HG03457 (cell line): ENCODE measurements around the gene PRKN.

Experiments
- ATAC-seq: cut with Tn5 transposase; IDR thresholded peaks from one replicate; pipeline ENCODE4 v1.9.1; 2021; ENCODE audit warnings: moderate number of reproducible peaks; ENCODE audit not compliant: unreplicated experiment

The PRKN gene

DNA sequence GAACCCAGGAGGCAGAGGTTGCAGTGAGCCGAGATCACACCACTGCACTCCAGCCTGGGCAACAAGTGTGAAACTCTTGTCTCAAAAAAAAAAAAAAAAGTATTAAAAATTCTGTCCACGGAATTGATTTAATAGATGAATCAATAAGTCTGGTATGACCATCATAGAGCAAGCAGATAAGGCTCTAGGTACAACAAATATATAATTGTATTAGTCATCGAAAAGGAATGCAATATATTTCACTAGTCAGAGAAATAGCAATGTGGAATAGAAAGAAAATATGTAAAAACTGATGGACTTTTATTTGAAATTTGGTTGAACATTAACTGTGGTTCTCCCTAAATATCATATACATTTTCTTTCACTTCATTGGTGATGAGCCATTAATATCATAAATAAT is 976.9 kb downstream of the PRKN start:
- no peak for ATAC-seq

DNA sequence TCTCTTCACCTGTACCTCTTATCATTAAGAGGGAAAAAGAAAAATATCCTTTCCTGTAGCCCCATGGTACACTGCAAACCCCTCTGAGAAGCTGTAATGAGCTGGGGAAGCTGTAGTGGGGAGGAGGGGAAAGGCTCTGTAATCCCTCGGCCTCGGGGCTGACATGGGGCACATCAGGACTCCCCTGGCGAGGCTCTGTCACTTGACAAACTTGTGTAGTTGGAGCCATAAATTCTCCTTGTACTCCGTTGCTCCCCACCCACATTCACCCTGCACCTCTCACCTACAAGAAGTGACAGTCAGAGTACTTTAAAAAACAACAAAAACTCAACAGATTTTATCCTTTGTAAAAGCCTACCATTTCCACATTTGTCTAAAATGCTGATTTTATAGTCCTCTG is 978.0 kb downstream of the PRKN start:
- ATAC-seq, result no peak

DNA sequence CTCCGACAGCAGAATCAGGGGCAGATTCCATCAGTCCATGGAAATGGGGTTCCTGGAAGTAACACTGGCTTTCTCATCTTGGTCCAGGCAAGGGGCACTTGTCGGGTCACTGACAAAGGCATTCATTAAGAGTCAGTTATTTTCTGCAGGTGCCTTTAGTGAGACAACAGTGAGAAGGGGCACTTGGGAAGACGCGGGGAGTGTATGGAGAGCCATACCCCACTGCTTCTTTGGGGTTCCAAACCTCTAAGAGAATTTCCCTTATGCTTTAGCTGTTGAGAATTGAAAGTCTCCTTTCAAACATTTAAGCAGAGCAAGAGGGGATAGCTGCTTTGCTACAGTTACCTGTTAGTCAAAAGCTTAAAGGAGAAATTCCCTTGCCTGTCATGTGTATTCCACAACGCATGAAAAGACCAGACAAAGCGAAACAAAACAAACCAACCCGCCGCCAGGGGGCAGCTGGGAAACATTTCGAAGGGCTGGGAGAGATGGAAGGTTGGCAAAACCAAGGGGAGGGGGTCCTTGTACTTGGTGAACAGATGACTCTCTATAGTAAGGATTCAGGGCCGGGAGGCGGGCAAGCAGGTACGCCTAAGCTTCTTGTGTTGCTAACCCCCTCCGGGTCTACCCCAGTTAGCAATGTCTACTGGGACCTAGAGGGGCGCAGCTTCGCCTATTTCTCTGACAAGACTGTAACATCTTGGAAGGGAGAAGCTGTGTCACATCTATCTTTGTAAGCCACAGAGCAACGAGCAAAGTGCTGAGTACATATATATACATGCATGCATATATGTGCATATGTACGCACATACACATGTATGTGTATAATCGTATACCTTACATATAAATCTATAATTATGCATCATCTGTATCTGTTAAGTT is 978.8 kb downstream of the PRKN start:
- ATAC-seq, result no peak

DNA sequence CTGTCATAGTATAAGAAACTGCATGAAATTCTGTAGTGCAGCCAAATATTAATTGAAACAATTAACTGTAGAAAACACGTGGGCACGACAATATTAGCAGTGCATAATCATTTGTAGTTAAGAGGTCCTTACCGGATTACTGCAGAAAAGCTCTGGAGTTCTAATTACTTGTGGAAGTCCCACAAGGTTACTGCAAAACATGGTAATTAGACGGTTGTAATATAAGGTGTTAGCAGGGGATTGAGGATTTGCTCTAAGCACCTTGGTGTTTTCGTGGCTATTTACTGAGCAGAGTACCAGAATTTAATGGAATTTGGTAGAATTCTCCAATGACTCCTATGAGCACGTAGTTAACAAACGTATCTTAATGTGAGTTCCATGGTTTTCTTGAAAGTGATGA is 980.1 kb downstream of the PRKN start:
- no peak for ATAC-seq

DNA sequence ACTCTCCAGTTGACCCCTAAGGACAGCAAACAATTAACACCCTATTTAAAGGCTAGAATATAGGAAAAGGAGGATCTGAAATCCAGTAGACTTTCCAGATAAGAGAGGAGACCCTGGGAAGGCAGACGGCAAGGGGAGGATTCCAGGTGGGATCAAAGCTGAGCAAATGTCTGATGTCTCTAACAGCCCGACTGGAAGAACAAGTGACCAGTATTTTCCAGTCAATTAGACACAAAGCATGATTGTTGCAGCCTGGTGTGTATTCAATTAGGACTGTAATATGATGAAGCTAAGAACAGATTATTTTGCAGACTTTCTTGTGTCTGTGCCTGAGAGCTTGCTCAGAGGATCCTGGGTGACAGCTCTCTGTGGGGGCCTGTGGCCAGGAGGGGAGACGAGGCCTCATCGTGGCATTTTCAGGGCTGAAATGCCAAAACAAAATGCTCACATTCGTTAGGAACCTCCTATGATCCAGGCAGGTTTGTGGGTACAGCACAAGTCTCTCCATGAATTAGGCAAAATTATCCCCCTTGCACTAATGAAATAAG is 981.9 kb downstream of the PRKN start:
- ATAC-seq, result no peak

DNA sequence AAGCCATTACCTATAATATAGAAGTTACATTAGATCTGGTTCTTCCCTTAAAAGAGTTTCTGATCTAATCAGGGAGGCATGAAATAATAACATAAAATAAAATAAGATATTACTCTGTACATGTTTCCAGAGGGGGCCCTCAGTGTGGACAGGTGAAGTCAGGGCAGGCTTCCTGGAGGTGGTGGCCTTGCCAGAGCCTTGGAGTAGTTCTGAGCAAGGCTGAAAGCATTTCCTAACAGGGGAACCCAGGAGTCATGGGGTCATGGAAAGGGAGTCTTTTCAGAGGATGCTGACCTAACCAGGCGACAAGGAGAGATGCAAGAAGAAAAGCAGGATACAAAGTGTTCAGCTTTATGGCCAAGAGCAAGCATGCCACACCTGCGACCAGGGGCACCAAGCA is 982.4 kb downstream of the PRKN start:
- ATAC-seq, result no peak

DNA sequence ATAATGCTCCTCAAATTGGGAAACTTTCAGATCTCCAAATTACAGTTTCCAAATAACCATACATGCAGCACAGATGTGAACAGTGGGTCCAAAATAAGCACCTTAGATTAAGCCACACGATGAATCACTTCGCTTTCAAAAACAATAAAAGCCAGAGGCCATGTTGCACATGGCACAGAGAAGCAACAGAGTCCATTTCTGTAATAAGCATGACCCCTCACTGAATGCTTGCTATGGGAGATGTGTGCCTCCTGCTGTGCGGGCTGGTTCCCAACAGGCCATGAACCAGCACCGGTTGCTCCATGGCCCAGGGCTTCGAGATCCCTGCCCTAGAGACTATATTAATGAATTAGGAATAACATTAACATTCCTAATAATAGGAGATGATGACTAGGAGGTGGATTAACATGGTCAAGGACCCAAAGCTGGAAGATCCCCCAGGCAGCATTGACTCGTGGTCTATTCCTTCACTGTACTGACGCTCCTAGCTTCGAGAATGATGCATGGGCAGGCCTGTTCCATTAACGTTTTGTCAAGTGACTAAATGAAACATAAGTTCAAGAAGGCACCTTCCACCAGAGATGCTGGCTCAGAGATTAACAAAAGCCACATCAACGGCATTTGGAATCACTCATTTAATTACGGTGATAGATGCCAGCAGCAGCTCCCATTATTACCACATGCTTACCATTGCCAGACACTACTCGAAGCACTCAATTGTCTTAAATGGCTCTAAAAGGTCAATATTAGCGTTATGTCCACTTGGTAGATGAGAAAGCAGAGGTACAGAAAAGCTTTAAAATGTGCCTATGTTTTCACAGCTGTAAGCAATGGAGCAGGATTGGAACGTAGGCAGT is 983.1 kb downstream of the PRKN start:
- ATAC-seq, result no peak

DNA sequence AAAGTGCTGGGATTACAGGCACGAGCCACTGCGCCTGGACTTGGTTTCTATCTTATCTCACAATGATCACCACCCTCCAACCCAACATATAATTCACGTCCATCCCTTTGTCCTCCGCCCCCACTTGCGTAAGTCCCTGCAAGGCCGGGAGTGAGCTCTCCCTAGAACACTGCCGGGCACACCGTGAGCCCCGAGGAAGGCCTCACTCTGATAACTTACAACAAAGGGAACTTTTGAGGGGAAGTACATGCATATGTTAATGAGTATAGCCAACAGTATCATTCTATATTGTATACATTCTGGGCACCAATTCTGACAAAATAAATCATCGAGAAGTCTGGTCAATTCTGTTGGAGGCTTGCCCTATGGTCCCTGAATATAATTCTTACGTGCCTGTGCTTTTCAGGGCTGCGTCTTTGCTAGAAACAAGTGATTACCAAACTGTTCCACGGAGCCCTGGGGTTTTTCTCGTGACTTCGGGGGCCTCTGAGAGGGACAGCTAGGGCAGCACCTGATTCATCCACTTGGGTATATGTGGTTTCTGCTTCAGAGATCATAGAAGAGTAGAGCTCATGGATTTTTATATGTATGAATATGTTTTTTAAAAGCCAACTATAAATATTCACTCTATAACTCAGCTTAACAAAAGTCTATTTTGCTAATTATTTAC is 983.9 kb downstream of the PRKN start:
- ATAC-seq, result no peak

DNA sequence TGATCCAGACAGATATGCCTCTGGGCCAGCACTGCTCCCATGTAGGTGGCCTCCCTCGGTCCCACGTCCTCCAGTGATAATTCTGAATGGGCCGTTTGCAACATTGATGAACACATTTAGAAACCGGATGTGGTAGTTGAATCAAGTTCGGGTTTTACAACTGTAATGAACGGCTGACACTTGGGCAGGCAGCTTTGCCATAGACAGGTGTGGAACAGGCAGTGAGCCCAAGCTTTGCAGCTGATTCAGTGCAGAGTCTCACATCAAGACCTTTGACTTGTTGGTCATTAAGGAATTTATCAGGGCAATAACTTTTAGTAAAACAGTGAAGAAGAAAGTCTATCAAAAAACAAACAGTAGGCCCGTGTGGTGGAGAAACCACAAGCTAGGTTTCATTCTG is 987.1 kb downstream of the PRKN start:
- ATAC-seq, result no peak

DNA sequence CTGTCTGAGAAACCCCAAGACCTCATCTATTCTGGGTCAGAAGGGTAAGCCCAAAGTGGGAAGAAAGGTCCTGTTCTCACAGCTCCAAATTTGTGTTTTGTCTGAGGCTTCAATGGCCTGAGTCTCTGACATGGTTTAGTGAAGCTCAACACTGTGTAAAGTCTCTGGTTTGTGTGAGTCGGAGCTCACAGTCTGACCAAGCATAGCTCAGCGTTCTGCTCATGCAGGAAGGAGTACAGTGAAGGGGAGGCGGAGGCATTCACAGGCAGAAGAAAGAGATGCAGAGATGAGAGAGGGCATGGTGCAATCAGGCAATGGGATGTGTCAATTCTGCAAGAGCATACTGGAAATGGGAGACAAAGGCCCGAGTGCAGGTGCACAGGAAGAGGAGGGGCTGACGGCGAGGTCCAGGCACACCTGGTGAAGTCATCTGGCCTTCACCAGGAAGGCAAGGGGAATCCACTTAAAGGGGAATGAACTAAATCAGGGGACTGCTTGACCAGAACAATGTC is 990.7 kb downstream of the PRKN start:
- ATAC-seq, result no peak

DNA sequence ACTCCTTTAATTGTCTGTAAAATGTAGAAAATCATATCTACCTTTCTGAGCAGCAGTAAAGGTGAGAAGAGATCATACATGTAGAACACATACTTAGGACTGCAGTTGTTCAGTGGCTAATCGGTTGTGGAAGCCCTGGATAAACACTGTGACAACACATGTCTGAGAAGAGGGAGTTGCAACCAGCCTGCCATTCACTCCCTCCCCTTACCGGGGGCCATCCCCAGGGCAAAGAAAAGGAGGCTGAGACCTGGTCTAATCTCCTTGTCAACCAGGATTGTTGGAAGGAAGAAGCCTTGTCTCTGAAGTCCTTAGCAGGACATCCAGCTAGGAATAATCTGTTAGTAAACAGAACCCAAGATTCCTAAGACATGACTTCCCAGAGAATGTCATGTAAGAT is 991.2 kb downstream of the PRKN start:
- no peak for ATAC-seq

DNA sequence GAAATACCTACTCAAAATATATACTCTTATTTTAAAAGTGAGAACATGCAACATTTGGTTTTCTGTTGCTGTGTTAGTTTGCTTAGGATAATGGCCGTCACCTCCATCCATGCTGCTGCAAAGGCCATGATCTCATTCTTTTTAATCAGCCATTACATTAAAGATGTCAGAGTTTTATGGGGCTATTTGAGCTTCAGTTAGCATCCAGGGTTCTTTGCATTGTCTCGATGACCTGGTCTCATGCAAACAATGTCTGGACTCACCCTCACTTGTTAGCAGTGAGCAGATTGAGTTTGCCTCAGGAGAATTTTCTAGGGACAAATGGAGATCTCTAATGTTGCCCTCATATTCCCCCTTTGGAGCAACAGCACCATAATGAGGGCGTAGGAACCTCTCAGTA is 995.0 kb downstream of the PRKN start:
- ATAC-seq, result no peak

DNA sequence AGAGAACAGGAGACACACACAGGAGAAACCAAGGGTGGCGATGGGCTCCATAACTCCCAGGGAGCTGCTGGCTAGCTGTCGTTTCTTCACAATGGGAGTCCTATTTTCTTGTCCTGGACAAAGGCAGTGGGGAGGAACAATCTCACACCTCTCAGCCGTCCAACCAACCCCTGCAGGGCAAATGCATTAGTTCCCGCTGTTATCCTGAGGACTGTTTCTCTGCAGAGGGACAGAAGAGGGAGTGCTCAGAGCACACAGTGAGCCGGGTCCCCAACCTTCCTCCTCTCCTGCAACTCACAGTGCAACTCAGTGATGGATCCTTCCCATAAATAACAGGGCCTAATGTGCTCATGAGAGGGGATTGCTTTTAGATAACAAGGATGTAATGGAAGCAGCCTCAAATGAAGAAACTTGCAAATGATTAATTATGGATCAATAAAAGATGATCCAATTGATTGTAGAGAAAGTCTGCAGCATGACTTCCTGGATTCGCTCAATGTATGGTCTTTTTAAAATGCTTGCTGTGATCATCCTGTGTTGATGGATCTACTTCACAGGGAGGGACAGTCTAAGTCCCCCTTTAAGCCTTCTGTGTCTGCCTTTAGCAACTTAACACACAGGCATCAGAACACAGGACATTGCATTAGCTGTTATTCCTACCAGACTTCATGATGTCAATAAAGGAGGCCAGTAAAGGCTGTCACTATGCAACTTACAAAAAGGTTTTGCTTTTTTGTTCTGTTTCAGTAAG is 1000.3 kb downstream of the PRKN start:
- ATAC-seq, result no peak

DNA sequence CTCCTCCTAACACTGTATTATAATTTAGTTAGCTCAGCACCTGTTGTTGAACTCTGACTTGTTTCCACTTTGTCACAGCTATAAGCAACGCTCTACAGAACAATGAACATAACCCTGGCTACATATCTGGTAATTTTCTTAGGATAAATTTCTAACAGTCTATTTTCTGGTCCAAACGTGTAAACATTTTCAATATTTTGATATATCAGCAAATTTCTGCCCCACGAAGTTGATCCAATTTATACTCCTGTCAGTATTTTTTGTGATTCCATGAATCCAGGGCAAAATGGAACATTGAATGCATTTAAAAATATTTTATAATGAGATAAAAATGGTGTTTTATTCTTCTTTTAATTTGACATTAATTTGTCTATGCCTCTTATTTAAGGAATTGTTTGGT is 1005.2 kb downstream of the PRKN start:
- no peak for ATAC-seq

DNA sequence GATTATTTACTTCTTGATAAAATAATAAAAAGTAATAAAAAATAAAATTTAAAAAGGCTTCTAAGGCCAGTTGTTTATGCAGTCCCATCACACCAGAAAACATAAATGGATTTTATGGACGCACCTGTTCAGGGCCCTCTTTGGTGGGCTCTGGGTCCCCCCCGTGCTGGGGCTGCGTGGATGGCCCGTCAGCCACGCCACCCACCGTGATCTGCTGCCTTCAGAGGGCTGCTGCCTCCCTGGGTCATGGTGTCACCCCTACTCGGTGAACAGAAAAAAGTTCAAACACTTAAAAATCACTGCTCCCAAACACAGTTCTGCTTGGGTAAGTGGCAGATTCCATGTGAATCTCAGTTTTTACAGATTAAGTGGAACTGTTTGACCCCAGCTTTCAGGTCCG is 1006.1 kb downstream of the PRKN start:
- no peak for ATAC-seq

DNA sequence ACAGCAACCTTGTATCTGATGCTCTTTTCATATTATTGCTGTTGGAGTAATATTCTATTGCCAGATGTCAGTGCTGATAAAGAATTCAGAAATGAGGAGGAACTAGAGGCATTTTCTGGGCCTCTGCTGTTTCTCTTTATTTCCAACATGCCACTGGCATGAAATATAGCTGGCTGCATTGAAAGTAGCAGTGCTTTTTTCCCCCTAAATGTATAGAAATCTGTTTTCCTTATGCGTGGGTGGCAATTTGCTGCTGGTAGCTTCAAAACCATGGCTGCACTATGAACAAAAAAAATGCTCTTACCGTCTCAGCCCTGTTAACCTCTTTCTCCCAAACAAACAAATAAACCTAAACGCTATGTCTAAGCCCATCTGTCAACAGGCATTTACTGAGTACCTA is 1011.4 kb downstream of the PRKN start:
- no peak for ATAC-seq

DNA sequence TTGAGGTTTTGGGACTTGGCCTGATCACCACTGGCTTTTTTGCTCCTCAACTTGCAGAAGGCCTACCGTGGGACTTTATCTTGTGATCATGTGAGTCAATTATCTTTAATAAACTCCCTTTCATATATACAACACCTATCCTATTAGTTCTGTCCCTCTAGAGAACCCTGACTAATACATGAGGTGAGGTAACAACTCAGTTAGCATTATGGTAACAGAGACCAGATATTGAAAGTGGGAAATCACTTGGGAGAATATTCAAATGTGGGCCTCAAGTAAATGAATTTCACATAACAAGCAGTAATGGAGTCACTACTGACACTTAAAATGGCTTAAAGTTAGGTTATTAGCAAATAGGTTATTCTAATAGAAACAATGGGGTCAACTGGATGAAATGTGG is 1015.6 kb downstream of the PRKN start:
- ATAC-seq, result no peak

DNA sequence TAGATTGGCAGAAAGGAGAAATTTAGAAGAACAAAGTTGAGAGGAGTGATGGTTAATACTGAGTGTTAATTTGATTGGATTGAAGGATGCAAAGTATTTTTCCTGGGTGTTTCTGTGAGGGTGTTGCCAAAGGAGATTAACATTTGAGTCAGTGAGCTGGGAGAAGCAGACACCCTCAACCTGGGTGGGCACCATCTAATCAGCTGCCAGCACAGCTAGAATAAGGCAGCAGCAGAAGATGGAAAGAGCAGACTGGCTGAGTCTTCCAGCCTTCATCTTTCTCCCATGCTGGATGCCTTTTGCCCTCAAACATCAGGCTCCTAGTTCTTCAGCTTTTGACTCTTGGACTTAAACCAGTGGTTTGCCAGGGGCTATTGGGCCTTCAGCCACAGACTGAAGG is 1016.1 kb downstream of the PRKN start:
- ATAC-seq, result no peak

DNA sequence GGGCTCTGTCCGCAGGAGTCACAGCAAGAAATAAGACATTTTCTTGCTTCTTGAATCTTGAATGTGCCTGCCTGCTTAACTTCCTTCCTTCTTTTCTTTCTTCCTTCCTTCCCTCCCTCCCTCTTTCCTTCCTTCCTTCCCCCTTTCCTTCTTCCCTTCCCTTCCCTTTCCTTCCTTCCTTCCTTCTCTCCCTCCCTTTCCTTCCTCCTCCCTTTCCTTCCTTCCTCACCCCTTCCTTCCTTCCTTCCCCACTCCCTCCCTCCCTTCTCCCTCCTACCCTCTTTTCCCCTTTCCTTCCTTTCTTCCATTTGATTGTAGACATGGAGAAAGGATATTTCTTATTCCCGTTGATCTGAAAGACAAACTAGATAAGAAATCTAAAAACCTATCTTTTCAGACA is 1016.9 kb downstream of the PRKN start:
- ATAC-seq, result no peak

DNA sequence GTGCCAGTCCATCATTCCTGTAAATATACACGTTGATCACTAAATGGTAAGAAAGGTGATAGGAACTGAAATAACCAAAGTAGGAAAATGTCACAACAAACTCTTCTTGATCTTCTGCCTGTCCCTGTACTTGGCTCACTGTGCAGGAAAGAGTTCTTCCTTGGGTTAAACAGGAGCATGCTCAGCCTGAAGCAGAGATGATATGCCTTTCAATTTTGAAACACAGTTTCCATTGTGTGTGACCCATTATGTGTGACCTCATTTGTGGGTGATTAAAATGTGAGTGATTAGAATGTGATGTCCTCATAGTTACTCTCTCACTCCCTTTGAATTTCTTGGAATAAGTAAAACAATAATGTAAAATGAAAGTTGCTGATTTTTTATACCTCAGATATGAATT is 1026.5 kb downstream of the PRKN start:
- no peak for ATAC-seq
